Measurements from ENCODE around the gene ZNF536. TPM values are rescaled to one million over a fixed set of nuclear protein-coding genes. Genes with fewer than 3 reads are reported as not detected.
A peak's percentile ranks its signal among the peaks of the same experiment; 100 is the strongest.

ZNF536 gene
- total RNA-seq, 6 experiments from 2014 or later = 0.25 TPM; not detected in 5

- Histone ChIP-seq H3K36me3 (no peaks in the 10 kb centered on the region), H3K9me3 (no peaks in the 10 kb centered on the region), H3K27me3 (no peaks in the 10 kb centered on the region), H3K4me3 (no peak overlapping the region), H3K4me1 (no peaks in the 10 kb centered on the region), H3K27ac (no peak overlapping the region)
- intact Hi-C loops (cut with DNase I) = no loop called here
- TF ChIP-seq CTCF (IDR thresholded peaks at IDR 0.05) = no peak
- TF ChIP-seq POLR2A (IDR thresholded peaks at IDR 0.05) = no peak
- DNase-seq (peak in 1 of 3 donors; percentile 18), ATAC-seq (no peak)
- WGBS (ENCODE audit: insufficient coverage, low coverage, low lambda C conversion rate, missing lambda C conversion rate) = 40% methylated on average over 1 of the region's 14 CpGs
Observed at GRCh38 chr19:30335306-30335886, 36.8 kb upstream of the ZNF536 start.

GRCh38 chr19:30336290-30336689 is 35.9 kb upstream of the ZNF536 start:
- DNase-seq (no peak), ATAC-seq (no peak)
- no peaks in the 10 kb centered on the region for H3K27me3 ChIP-seq
- H3K4me3 ChIP-seq = no peak overlapping the region
- intact Hi-C loops (cut with DNase I) = no loop called here
- 64% methylated on average over 3 of the region's 6 CpGs for WGBS (ENCODE audit: insufficient coverage, low coverage, low lambda C conversion rate, missing lambda C conversion rate)
- H3K9me3 ChIP-seq = no peaks in the 10 kb centered on the region
- H3K27ac ChIP-seq = no peak overlapping the region
- TF ChIP-seq POLR2A (IDR thresholded peaks at IDR 0.05) (no peak), CTCF (IDR thresholded peaks at IDR 0.05) (no peak)
- H3K36me3 ChIP-seq = no peaks in the 10 kb centered on the region
- no peaks in the 10 kb centered on the region for H3K4me1 ChIP-seq

DNA sequence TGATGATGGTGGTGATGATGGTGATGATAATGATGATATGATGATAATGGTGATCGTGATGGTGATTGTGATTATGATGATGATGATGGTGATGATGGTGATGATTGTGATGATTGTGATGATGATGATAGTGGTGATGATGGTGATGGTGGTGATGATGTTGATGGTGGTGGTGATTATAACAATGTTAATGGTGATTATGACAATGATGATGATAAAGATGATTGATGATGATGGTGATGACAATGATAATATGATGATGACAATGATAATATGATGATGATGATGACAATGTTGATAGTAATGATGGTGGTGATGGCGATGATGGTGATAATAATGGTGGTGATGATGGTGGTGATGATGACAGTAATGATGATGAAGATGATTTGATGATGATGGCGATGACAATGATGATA is 34.1 kb upstream of the ZNF536 start:
- 59% methylated on average over 3 of the region's 3 CpGs for WGBS (ENCODE audit: insufficient coverage, low coverage, low lambda C conversion rate, missing lambda C conversion rate)
- no peaks in the 10 kb centered on the region for H3K9me3 ChIP-seq
- H3K4me3 ChIP-seq = no peak overlapping the region
- intact Hi-C loops (cut with DNase I) = no loop called here
- H3K4me1 ChIP-seq = no peaks in the 10 kb centered on the region
- H3K27ac ChIP-seq = no peak overlapping the region
- H3K36me3 ChIP-seq = no peaks in the 10 kb centered on the region
- no peak for DNase-seq
- no peak for ATAC-seq
- H3K27me3 ChIP-seq = no peaks in the 10 kb centered on the region
- TF ChIP-seq POLR2A (IDR thresholded peaks at IDR 0.05) = no peak
- no peak for TF ChIP-seq CTCF (IDR thresholded peaks at IDR 0.05)

DNA sequence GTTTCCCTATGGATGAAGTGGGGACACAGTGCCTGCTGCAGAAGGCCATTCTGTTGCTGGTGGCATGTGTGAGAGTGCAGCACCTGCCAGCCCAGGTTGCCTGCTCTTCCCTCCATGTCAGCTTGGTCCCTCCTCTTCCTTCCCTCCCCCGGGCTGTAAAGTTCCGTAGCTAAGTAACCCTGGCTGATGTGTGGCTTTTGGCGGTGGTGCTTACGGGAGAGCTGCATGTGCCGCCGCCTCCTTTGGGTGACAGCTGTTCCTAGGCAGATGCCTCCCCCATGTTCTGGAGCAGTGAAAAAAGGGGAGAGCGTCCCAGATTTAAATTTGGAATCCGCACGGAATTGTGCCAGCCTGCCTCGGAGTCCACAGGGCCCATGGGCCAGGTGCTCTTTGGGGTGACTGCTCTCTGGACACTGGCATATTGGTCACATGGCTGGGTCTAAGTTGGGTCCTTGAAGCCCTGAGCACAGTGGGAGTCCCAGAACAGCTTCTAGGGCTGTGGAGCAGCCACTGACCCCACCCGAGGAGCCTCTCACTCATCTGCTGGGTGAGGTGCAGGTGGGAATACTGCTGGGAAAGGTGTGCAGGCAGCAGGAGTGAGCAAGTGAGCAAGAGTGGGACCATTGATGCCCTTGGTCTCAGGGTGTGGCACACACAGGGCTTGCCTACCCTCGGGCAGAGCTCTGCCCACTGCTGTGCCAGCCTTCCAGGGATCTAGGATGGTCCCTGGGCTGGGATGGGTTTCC is 33.1 kb upstream of the ZNF536 start:
- peak in 1 of 3 donors; percentile 31 for DNase-seq
- Histone ChIP-seq H3K27me3 (no peaks in the 10 kb centered on the region), H3K4me1 (no peaks in the 10 kb centered on the region), H3K36me3 (no peaks in the 10 kb centered on the region), H3K4me3 (no peak overlapping the region), H3K9me3 (no peaks in the 10 kb centered on the region), H3K27ac (no peak overlapping the region)
- TF ChIP-seq CTCF (IDR thresholded peaks at IDR 0.05) = no peak
- TF ChIP-seq POLR2A (IDR thresholded peaks at IDR 0.05) = no peak
- no peak for ATAC-seq
- intact Hi-C loops (cut with DNase I) = no loop called here
- WGBS (ENCODE audit: insufficient coverage, low coverage, low lambda C conversion rate, missing lambda C conversion rate) = 43% methylated on average over 2 of the region's 12 CpGs

Data from right lobe of liver (tissue), 6 donors.